ENCODE measurements around the gene MARVELD2.
"Not testable (repeated sequence)": the region's sequence is repeated elsewhere in the genome, so short reads cannot be mapped to it uniquely, and the experiment has no call there.

Gene MARVELD2, protein sequence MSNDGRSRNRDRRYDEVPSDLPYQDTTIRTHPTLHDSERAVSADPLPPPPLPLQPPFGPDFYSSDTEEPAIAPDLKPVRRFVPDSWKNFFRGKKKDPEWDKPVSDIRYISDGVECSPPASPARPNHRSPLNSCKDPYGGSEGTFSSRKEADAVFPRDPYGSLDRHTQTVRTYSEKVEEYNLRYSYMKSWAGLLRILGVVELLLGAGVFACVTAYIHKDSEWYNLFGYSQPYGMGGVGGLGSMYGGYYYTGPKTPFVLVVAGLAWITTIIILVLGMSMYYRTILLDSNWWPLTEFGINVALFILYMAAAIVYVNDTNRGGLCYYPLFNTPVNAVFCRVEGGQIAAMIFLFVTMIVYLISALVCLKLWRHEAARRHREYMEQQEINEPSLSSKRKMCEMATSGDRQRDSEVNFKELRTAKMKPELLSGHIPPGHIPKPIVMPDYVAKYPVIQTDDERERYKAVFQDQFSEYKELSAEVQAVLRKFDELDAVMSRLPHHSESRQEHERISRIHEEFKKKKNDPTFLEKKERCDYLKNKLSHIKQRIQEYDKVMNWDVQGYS

DNA sequence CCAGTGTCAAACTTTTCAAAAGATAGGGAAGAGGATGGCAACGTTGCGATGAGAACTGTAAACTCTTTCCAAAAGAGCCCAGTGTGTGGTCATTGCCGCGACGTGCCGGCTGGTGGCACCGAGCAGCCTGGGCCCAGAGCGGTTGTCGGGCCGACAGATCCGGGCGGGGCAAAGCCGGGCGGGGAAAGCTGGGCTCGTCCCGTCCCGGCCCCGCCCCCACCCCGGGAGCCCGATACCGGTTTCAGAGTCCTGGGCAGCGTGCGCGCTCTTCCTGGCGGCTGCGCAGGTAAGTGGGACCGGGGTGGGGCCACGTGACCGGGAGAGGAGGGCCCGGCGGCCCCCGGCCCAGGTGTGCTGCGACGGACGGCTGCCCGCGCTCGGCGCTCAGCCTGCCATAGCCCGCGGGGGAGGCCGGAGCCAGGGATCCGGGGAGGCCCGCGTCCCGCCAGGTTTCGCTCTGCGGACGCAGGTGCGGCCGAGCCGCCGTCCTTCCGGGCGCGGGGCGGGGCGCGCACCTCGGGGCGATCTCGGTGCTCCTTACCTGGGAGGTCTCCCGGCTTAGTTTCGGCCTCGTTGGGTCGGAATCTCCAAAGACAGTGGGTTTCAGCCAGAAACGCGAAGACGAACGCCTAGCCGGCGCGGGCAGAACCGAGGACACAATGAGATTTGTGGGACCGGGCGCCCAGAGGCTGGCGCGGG lies at the start of gene MARVELD2:
Gene MARVELD2 (plus strand): TSS at position 232 of the 699 bp plus-strand sequence. CDS start 4,270 bp downstream, outside the sequence.
- peak; percentile 19 for DNase-seq
- peak; percentile 53 for TF ChIP-seq CTCF (IDR thresholded peaks at IDR 0.05; ENCODE audit: low read depth, low read length, missing control alignments)
- in situ Hi-C loops (cut with HindIII; ENCODE audit: low pct_ligation_motif_present, low sequenced_read_pairs), result no loop called here
- Histone ChIP-seq H3K4me3 (ENCODE audit: low read depth, low read length) (peak within 1 kb of the TSS; percentile 59), H3K27ac (no peak within 1 kb of the TSS), H3K36me3 (replicated peaks) (peaks cover 4% of the 10 kb centered on the region), H3K27me3 (replicated peaks) (no peaks in the 10 kb centered on the region)

GRCh38 chr5:69367697-69368279 lies 47.1 kb upstream of the MARVELD2 start:
- H3K4me3 ChIP-seq (ENCODE audit: low read depth, low read length), result peak overlapping the region; percentile 73
- DNase-seq, result no peak
- peaks cover 25% of the 10 kb centered on the region for H3K36me3 ChIP-seq (replicated peaks)
- no peak for TF ChIP-seq CTCF (IDR thresholded peaks at IDR 0.05; ENCODE audit: low read depth, low read length, missing control alignments)
- H3K27me3 ChIP-seq (replicated peaks), result no peaks in the 10 kb centered on the region
- in situ Hi-C loops (cut with HindIII; ENCODE audit: low pct_ligation_motif_present, low sequenced_read_pairs), result no loop called here
- no peak overlapping the region for H3K27ac ChIP-seq

DNA sequence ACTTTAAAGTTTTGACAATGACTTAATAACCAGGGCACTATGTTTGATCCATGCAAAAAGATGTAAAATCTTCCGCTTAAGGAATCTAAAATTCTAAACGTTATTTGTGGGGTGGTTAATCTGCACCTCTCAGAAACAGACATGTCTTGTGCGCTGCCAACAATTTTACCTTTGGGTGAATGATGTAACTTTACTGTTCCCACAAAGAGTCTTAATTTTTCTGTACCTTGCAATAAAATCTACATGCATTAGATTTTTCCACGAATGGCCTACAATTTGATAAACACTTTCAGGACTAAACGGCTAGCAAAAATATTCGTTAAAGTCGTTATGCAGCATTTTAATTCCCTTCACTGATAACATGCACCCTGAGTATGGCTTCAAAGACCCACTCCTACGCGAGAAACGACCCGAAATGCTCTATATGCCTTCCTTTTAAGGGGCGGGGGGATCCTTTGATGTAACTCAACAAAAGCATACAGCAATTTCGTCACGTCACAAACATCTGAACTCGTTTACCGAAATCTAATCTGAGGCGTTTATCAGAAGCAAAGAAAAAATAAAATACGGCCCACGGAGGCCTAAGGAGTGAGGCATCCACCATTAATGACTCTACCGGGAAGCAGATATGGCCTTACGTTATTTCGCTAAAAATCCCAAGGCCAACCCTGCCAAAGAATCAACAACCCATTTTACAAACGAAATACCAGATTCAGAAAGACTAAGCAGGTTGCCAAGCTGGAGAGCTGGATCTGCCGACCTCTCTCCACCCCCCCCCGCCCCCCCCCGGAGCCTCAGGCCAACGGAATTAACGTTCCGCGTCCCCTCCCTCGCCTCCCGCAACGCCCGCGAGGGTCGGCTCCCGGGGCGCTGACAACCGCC lies 46.2 kb upstream of the MARVELD2 start:
- Histone ChIP-seq H3K27me3 (replicated peaks) (no peaks in the 10 kb centered on the region), H3K4me3 (ENCODE audit: low read depth, low read length) (peak overlapping the region; percentile 73), H3K36me3 (replicated peaks) (peaks cover 21% of the 10 kb centered on the region), H3K27ac (peak overlapping the region; percentile 100)
- TF ChIP-seq CTCF (IDR thresholded peaks at IDR 0.05; ENCODE audit: low read depth, low read length, missing control alignments), result no peak
- in situ Hi-C loops (cut with HindIII; ENCODE audit: low pct_ligation_motif_present, low sequenced_read_pairs), result no loop called here
- DNase-seq, result peak; percentile 15

DNA sequence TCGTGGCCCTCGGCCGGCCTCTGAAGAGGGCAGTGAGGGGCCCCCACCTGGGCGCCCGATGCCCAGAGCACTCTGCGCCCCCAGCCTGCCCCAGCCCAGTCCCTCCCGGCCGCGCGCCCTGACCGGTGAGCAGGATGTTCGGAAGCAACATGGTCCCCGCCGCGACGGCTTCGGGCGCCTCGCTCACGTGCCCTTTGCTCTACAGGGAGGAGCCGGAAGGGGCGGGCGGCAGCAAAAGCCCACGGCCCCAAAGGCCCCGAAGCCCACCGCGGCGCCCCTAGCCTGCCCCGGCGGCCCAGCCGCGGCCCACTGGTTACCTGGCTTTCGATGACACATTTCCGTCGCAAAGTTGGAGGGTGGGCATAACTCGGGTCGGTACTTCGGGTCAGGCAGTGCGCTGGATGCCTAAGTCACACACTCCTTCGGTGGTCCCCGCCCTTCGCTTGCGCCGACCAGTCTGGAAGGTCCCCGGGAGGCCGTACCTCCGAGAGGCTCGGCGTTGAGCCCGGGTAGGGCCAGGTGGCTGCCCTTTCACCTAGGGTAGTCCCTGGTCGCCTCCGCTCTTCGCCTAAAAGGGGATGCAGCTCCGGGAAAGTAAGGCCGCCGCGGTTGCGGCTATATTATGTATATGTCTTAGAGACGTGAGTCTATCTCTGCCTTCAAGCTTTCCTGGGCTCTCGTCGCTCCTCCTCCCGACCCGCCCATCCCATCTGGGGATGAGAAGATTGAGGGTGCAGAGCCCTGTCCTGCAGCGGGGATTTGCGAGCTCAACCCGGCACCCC lies 45.4 kb upstream of the MARVELD2 start, which contains the start of the genes AK6, RAD17 and TAF9:
Gene AK6 (minus strand): TSS at position 181 of the 782 bp plus-strand sequence. CDS start 30 bp downstream, at position 151.
Gene RAD17 (plus strand): TSS at position 479 of the 782 bp plus-strand sequence. CDS start 2,391 bp downstream, outside the sequence.
Gene TAF9 (minus strand): TSS at position 181 of the 782 bp plus-strand sequence. CDS start 3,783 bp downstream, outside the sequence.
- Histone ChIP-seq H3K36me3 (replicated peaks) (peaks cover 18% of the 10 kb centered on the region), H3K27ac (peak within 1 kb of the TSS; percentile 100), H3K4me3 (ENCODE audit: low read depth, low read length) (peak within 1 kb of the TSS; percentile 73), H3K27me3 (replicated peaks) (no peaks in the 10 kb centered on the region)
- TF ChIP-seq CTCF (IDR thresholded peaks at IDR 0.05; ENCODE audit: low read depth, low read length, missing control alignments), result no peak
- in situ Hi-C loops (cut with HindIII; ENCODE audit: low pct_ligation_motif_present, low sequenced_read_pairs), result no loop called here
- peak; percentile 85 for DNase-seq

GRCh38 chr5:69370335-69370734 lies 44.6 kb upstream of the MARVELD2 start:
- H3K27me3 ChIP-seq (replicated peaks); in situ Hi-C loops (cut with HindIII; ENCODE audit: low pct_ligation_motif_present, low sequenced_read_pairs); DNase-seq; H3K27ac ChIP-seq: not testable (repeated sequence)
- Histone ChIP-seq H3K36me3 (replicated peaks) (peaks cover 13% of the 10 kb centered on the region), H3K4me3 (ENCODE audit: low read depth, low read length) (peak overlapping the region; percentile 73)
